Heart right ventricle (tissue), 16 donors: ENCODE results near the gene OR1I1. TPM values are rescaled to one million over a fixed set of nuclear protein-coding genes. Genes with fewer than 3 reads are reported as not detected.

Source experiments
- ATAC-seq, 8 donors: fragments of 200-7000 bp; cut with Tn5 transposase; one replicate each; pipeline ENCODE4 v1.9.1; 2020; ENCODE audit warnings: mild to moderate bottlenecking in 8 of 8, moderate library complexity in 8 of 8, moderate number of reproducible peaks in 1 of 8
- DNase-seq, 2 donors: peaks; one replicate each; pipeline ENCODE4 v3.0.0-alpha.2; 2020
- H3K27ac ChIP-seq, 10 donors: fragments of 200-600 bp; sonication (generic) in 2 of 10; one replicate each; pipeline versions ENCODE4 v1.5.0 to v1.8.0; 2020 to 2022; ENCODE audit warnings: mild to moderate bottlenecking in 3 of 10
- H3K27me3 ChIP-seq, 7 donors: fragments of 200-600 bp; one replicate each; pipeline ENCODE4 v1.8.0; 2021 to 2022; ENCODE audit warnings: mild to moderate bottlenecking in 2 of 7
- H3K36me3 ChIP-seq, 9 donors: fragments of 200-600 bp; sonication (generic) in 1 of 9; one replicate each; pipeline versions ENCODE4 v1.5.0 to v1.8.0; 2020 to 2022; ENCODE audit warnings: mild to moderate bottlenecking in 2 of 9
- H3K4me1 ChIP-seq, 9 donors: fragments of 200-600 bp; sonication (generic) in 1 of 9; one replicate each; pipeline versions ENCODE4 v1.5.0 to v1.8.0; 2020 to 2022; ENCODE audit warnings: mild to moderate bottlenecking in 4 of 9
- H3K4me3 ChIP-seq, 10 donors: fragments of 200-600 bp; sonication (generic) in 2 of 10; one replicate each; pipeline versions ENCODE4 v1.5.0 to v1.8.0; 2020 to 2022; ENCODE audit warnings: mild to moderate bottlenecking in 7 of 10, moderate library complexity in 2 of 10
- H3K9me3 ChIP-seq, 11 donors: fragments of 200-600 bp in 10 of 11; sonication (generic) in 2 of 11; one replicate each; pipeline versions ENCODE4 v1.5.0 to v1.8.0; 2013 to 2022; ENCODE audit warnings: mild to moderate bottlenecking in 2 of 11, control low read depth in 1 of 11, moderate library complexity in 1 of 11
- CTCF ChIP-seq, 9 donors: fragments of 200-600 bp; sonication (generic) in 2 of 9; IDR thresholded peaks; one replicate each; pipeline versions ENCODE4 v1.5.0 to v1.8.0; 2021 to 2022; ENCODE audit warnings: antibody characterized with exemption in 9 of 9, mild to moderate bottlenecking in 5 of 9, moderate library complexity in 1 of 9
- WGBS, 2 donors: extraction: QIAGEN DNeasy Blood & Tissue Kit; methylation state at CpG; one replicate each; pipeline ENCODE4 v1.1.7; 2013; ENCODE audit warnings: inconsistent platforms in 1 of 2; 5-methylcytosine and 5-hydroxymethylcytosine counted together
- intact Hi-C, 10 donors: fragments of 100-400 bp; cut with DNase I; formaldehyde crosslinking; loops; one replicate each; pipeline versions ENCODE4 v1.11.1 to v1.14.2; 2022
- polyA plus RNA-seq, 2 donors: library from polyadenylated mRNA; stranded (reverse); fragments of 200-250 nt; gene quantifications; one replicate each; pipeline ENCODE4 v1.2.3, GENCODE V29; 2013
- total RNA-seq, 10 donors: library from RNA; stranded (reverse); fragmentation: NEBNext Ultra II Directional in 3 of 10; extraction: Animal tissue kit (Norgen Biotek cat#: 25700) in 3 of 10; gene quantifications; one replicate each; pipeline versions ENCODE4 v1.2.1 to v1.2.4, GENCODE V29; 2021 to 2023
- donor health status: Arrhythmogenic right ventricular cardiomyopathy.
- donor health status: ischemic (EF 13 %, LVEDD 7.1; RV severe dilation, severe dysfunction).
- donor health status: healthy with polysubstance abuse.
- donor health status: DM: no; HTN: yes; CAD: no.
- donor health status: DM: no; HTN: no; CAD: no.
- donor health status: ischemic (EF 25% LVEDD 6.9; RV normal size, moderate dysfunction).
- donor health status: ischemic (EF 25% LVEDD 5.7; RV mildly dilated, moderate dysfunction).
- donor health status: healthy.
- donor health status: DM: yes; HTN: yes; CAD: no.
- donor health status: Ischemic cardiomyopathy.
- donor health status: ischemic (EF 35%, LVEDD 5.7; RV mildly dilated, moderate dysfunction).
- donor health status: nonischemic (EF 11% LVEDD 7.7; RV severe dilation, severe dysfunction).
- donor health status: DM: yes; HTN: yes; CAD: no.
- donor health status: PGD.
- donor health status: ischemic (EF 29% LVEDD 5.4; RV normal size, mild dysfunction).
- donor health status: nonischemic (EF 23%, LVEDD 6.1; RV moderate dilation, normal function).

OR1I1 gene
- total and polyA plus RNA-seq, 12 donors, result not detected

GRCh38 chr19:15114153-15114540 is 32.1 kb downstream of the OR1I1 start:
- Histone ChIP-seq H3K27me3 (no peaks in the 10 kb centered on the region), H3K4me3 (no peak overlapping the region), H3K9me3 (no peaks in the 10 kb centered on the region), H3K4me1 (peaks cover 10 to 33% (median 23%) of the 10 kb centered on the region in 9 donors), H3K36me3 (peaks cover 0 to 100% (median 73%) of the 10 kb centered on the region in 9 donors), H3K27ac (peak overlapping the region in 5 of 10 donors; percentile 4 to 71 (median 65))
- no peak for DNase-seq
- ATAC-seq, result peak in 3 of 8 donors; percentile 25 to 38 (median 31)
- WGBS, 2 donors, result 64 to 73% methylated on average over 7 of the region's 7 CpGs
- intact Hi-C loops, result loop anchor here in 1 of 10 donors (10.0 kb wide), 1 partner anchor 131 kb away; no protein-coding TSS in a partner anchor
- no peak for TF ChIP-seq CTCF (IDR thresholded peaks at IDR 0.05)

DNA sequence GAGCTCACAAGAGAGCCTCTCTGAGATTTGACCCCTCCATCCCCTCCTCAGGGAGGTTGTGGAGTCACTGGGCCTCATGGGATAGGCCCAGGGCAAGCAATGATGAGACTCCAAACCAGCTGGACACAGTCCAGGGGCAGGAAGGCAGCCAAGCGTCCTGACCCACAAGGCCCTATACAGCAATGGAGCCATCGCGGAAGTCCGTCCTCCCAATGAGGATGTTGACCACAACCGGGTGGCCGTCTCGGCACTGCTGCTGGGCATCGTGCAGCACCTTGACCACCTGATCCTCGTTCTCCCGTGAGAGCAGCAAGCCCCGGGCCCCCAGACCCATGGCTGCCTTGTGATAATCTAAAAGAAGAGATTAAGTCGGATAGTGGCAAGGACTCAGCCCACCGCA is 33.1 kb downstream of the OR1I1 start:
- Histone ChIP-seq H3K27me3 (no peaks in the 10 kb centered on the region), H3K4me3 (no peak overlapping the region), H3K36me3 (peaks cover 0 to 100% (median 75%) of the 10 kb centered on the region in 9 donors), H3K4me1 (peaks cover 10 to 33% (median 23%) of the 10 kb centered on the region in 9 donors), H3K9me3 (no peaks in the 10 kb centered on the region), H3K27ac (peak overlapping the region in 9 of 10 donors; percentile 53 to 79 (median 65))
- ATAC-seq (peak; percentile 73 to 92 (median 82)), DNase-seq (peak; percentile 89 to 91)
- intact Hi-C loops, result loop anchor here in 1 of 10 donors (10.0 kb wide), 1 partner anchor 130 kb away; no protein-coding TSS in a partner anchor
- WGBS, 2 donors, result 23 to 27% methylated on average over 13 of the region's 13 CpGs
- no peak for TF ChIP-seq CTCF (IDR thresholded peaks at IDR 0.05)

GRCh38 chr19:15115762-15116615 is 34.0 kb downstream of the OR1I1 start:
- TF ChIP-seq CTCF (IDR thresholded peaks at IDR 0.05), result no peak
- whole genome bisulfite sequencing, 2 donors, result 72 to 76% methylated on average over 23 of the region's 23 CpGs
- DNase-seq (no peak), ATAC-seq (peak in 1 of 8 donors; percentile 4)
- H3K27me3 ChIP-seq, result no peaks in the 10 kb centered on the region
- H3K36me3 ChIP-seq, result peaks cover 0 to 100% (median 68%) of the 10 kb centered on the region in 9 donors
- intact Hi-C loops, result loop anchor here in 1 of 10 donors (10.0 kb wide), 1 partner anchor 129 kb away; no protein-coding TSS in a partner anchor
- H3K4me1 ChIP-seq, result peaks cover 10 to 33% (median 23%) of the 10 kb centered on the region in 9 donors
- H3K4me3 ChIP-seq, result no peak overlapping the region
- peak overlapping the region in 9 of 10 donors; percentile 53 to 79 (median 65) for H3K27ac ChIP-seq
- no peaks in the 10 kb centered on the region for H3K9me3 ChIP-seq

DNA sequence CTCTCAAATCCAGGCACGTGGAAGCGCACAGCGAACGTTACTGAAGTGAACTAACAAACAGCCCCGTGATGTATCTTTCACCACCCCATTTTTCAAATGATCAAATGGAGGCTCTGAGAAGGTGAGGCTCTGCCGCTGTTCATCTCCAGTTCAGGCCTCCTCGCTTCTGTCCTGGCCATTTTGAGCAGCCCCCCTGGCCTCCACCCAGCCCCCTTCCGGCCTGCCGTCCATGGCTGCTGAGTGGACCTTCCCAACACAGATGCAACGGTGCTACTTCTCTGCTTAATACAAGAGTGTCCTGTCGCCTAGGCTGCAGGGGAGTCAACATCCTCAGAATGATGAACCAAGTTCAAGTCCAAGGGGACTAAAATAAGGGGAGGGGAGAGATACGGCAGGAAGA is 34.8 kb downstream of the OR1I1 start:
- intact Hi-C loops, result loop anchor here in 1 of 10 donors (10.0 kb wide), 1 partner anchor 128 kb away; no protein-coding TSS in a partner anchor

More for the DNA sequence above, 34.8 kb downstream of the OR1I1 start:
- H3K27me3 ChIP-seq, result no peaks in the 10 kb centered on the region
- no peak for TF ChIP-seq CTCF (IDR thresholded peaks at IDR 0.05)
- ATAC-seq (no peak), DNase-seq (no peak)
- 73 to 78% methylated on average over 12 of the region's 12 CpGs for WGBS, 2 donors
- no peak overlapping the region for H3K4me3 ChIP-seq
- peaks cover 0 to 100% (median 69%) of the 10 kb centered on the region in 9 donors for H3K36me3 ChIP-seq
- peak overlapping the region in 4 of 10 donors; percentile 39 to 71 (median 65) for H3K27ac ChIP-seq
- peaks cover 10 to 33% (median 23%) of the 10 kb centered on the region in 9 donors for H3K4me1 ChIP-seq
- no peaks in the 10 kb centered on the region for H3K9me3 ChIP-seq
